CD4-positive, alpha-beta T cell treated with Interferon alpha-2 for 1 hour (primary cell): ENCODE measurements around the gene SLC49A3.
"Not testable (repeated sequence)": the region's sequence is repeated elsewhere in the genome, so short reads cannot be mapped to it uniquely, and the experiment has no call there.

Experiments used
- DNase-seq, 2 donors: peaks; one replicate each; pipeline ENCODE4 v3.0.0-alpha.2; 2020 to 2022

The SLC49A3 gene

DNA sequence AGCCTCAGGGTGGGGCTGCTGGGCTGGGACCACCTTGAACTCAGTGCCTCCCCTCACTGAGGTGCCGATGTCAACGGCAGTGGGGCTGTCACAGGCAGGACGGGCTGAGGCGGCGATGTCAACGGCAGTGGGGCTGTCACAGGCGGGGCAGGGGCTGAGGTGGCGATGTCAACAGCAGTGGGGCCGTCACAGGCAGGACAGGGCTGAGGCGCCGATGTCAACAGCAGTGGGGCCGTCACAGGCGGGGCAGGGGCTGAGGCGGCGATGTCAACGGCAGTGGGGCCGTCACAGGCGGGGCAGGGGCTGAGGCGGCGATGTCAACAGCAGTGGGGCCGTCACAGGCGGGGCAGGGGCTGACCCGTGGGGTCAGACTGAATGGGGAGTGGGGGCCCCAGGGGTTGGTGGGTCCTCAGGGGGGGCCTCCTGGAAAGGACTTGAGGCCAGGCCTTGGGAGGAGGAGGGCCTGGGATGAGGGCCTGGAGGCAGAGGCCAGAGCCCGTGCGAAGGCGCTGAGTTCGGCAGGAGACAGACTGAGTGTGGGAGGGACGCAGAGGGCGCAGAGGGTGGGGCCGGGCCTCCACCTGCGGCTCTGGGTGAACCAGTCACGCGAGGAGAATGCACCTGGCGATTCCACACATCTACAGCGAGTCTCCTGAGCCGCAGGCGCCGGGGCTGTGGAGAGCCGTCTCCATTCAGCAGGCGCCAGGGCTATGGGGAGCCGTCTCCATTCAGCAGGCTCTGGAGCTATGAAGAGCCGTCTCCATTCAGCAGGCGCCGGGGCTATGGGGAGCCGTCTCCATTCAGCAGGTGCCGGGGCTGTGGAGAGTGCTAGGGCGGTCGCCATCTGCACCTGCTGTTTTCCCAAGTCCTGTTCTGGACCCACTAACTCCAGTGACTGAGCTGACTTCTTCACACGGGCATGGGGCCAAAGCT, 37.7 kb downstream of the SLC49A3 start:
- DNase-seq = no peak

GRCh38 chr4:650461-650860, 38.5 kb downstream of the SLC49A3 start:
- DNase-seq = no peak

- DNase-seq = no peak
These were observed 39.1 kb downstream of the SLC49A3 start for GRCh38 chr4:649751-650310.

- DNase-seq = no peak
These were observed 39.7 kb downstream of the SLC49A3 start for GRCh38 chr4:649293-649625.

DNA sequence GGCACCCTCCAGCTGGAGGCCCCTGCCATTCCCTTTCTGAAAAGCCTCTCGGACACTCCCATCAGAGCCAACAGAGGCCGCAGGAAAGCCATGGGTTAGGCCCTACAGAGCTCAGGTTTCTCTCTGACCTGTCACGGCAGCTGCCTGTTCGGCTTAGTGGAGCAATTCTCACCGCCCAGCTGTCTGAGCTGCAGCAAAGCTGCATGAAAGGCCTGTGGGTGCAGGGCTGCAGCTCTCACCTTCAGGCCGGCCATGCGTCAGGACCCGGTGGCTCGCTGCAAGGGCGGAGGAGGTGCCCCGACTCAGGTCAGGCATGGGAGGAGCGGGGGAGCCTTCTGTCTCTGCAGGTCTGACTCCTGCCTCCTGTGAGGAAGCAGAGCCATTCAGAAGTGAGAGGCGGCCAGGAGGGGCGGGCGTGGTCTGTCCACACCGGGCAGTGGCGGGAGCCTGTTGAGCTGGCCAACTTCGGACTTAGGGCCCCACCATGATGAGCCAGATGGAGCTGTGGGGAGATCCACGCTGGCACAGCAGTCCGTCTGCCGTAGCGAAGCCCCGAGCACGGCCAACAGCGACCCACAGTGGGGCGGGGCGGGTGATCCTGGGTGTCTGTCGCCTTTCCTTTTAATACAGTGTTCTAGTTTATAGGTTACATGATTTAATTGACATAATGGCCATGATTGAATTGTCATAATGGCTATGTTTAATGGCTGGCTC, 40.2 kb downstream of the SLC49A3 start:
- DNase-seq = no peak

DNA sequence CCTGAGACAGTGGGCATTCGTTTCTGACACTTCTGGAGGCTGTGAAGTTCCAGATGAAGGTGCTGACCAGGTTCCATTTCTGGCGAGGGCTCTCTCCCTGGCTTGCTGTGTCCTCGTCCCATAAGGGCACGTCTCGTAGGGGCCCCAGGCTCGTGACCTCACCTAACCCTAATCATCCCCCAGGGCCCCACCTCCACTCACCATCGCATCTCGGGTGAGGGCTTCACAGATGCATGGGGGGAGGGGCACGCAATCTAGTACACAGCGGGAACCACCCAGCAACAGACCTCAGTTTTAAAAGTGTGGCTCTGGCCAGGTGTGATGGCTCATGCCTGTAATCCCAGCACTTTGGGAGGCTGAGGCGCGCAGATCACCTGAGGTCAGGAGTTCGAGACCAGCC, 41.5 kb downstream of the SLC49A3 start:
- no peak for DNase-seq

DNA sequence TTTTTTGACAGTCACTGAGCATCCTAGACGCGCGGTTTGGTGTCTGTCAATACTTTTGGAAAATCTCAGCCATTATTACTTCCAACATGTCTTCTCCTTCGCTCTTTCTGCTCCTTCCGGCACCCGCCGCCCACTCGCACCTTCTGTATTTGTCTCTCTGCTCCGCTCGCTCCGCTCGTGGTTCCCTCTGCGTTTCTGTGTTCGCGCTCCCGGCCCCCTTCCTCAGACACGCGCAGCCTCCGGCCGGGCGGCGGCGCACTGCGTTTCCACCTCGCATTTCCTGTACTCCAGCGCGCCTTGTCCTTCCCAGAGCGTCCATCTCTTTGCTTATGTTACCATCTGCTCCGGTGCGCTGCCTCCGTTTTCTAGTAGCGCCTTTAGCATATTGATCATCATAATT, 42.5 kb downstream of the SLC49A3 start:
- peak in 1 of 2 donors; percentile 8 for DNase-seq

DNA sequence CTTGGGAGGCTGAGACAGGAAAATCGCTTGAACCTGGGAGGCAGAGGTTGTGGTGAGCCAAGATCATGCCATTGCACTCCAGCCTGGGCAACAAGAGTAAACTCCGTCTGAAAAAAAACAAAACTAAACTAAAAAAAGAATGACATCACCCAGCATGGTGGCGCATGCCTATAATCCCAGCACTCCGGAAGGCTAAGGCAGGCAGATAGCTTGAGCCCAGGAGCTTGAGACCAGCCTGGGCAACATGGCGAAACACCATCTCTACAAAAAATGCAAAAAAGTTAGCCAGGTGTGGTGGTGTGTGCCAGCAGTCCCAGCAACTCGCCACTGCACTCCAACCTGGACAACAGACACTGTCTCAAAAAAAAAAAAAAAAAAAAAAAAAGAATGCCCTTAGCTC, 46.6 kb downstream of the SLC49A3 start:
- DNase-seq = not testable (repeated sequence)

GRCh38 chr4:637536-638280, 51.2 kb downstream of the SLC49A3 start:
- no peak for DNase-seq

DNA sequence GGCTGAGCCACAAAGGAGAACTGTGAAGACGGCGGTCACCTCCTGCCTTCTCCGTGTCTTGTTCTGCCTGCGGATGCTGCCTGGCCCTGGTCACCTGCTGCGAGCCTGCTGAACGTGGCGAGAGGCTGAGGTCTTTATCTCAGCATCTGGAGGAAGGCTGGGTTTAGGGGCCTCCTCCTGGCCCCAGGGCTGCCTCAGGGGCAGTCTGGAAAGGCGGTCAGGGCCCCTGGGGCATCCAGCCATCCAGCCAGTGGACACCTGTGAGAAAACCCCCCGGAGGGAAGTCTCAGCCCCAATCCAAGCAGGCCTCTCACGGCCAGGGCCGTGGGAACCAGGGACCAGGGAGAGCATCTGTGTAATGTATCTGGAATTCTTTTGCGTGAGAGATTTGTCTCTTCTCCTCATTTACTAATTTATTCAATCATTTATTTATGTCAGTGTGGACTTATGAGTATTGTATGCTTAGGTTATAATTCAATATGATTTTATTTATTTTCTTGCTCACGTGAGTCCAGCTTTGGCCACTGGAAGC, 52.3 kb downstream of the SLC49A3 start:
- DNase-seq = no peak

DNA sequence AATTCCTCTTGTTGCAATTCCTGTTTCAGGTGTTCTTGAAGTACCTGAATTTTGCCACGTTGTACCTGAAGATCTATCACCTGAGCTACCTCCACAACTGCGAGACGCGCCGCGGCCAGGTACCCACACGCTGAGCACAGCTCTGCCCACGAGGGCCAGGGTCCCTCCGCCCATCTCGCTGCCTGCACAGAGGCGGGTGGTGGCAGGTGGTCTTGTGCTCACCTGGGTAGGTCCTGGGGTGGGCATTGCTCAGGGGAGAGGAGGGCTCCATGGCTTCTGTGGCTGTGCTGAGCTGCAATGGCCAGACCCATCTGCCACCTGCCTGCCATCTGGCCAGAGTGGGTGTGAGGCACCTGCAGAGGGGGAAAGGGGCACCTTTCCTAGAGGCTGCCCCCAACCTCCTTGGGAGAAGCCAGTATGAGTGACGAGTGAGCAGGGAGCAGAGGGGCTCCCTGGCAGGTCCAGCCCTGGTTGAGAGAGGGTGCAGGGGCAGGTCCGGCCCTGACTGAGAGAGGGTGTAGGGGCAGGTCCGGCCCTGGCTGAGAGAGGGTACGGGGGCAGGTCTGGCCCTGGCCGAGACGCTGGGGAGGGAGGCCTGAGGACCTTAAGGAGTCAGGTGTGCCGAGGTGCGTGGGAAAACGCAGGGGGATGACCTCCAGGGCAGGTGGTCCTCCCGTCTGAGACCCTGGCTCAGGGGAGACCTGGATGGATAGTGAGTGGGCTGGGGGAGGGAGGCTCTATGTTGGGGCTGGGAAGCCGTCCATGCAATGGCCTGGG, 52.9 kb downstream of the SLC49A3 start:
- no peak for DNase-seq

GRCh38 chr4:635066-635835, 53.7 kb downstream of the SLC49A3 start:
- DNase-seq = not testable (repeated sequence)

- no peak for DNase-seq
These were observed 54.4 kb downstream of the SLC49A3 start for GRCh38 chr4:634599-634985.

DNA sequence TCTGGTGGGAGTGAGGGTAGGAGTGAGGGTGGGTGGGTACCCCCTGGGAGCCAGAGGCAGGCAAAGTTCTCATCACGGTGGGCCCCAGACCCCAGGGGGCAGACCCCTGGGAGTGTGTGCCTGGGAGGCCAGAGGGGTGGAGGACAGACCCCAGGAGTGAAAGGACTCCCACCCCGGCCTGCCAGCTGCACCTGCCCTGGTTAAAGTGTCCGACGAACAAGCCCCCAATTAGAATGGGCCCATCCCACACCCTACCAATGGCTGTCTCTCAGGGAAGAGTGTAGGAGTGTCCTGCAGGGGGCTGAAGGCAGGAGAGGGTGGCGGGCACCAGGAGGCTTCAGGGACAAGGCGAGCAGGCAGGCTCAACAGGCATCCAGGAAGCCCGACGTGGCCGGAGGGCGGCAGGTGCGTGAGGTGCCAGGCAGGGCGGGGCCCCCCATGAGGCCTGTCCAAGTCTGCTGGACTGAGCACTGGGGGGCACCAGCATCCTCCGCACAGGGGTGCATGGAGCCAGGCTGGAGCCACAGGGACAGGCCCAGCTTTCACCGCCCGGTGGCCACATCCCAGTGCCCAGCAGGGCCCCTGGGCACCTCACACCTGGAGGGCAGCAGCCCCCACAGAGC, 54.9 kb downstream of the SLC49A3 start:
- no peak for DNase-seq

GRCh38 chr4:633406-633805, 55.5 kb downstream of the SLC49A3 start:
- DNase-seq = no peak

DNA sequence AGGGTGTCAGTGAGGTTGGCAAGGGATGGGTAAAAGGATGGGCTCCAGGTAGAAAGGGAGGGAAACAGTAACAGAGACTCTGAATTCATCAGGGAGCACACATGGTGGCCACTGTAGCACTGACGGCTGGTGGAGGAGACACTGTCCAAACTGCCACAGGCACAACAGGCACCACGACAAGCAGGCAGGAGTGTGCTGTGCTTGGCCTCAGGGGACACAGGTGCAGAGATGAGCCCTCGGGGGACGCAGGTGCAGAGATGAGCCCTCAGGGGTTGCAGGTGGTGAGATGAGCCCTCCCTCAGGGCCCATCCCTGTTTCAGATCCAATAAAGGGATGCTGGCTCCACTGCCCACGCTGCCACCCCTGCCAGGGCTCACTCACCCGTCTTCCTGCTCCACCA, 56.0 kb downstream of the SLC49A3 start:
- no peak for DNase-seq

DNA sequence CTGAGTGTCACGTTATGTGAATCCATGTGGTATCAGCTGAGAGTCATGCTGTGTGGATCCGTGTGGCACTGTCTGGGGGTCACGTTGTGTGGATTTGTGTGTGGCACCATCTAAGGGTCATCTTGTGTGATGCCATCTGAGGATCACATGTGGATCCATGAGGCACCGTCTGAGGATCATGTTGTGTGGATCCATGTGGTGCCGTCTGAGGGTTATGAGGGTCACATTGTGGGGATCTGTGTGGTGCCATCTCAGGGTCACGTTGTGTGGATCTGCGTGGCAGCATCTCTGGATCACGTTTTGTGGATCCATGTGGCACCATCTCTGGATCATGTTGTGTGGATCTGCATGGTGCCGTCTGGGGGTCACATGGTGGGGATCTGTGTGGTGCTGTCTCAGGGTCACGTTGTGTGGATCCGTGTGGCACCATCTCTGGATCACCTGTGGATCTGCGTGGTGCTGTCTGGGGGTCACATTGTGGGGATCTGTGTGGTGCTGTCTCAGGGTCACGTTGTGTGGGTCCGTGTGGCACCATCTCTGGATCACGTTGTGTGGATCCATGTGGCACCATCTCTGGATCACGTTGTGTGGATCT, 56.7 kb downstream of the SLC49A3 start:
- DNase-seq = no peak
